GM18505 (cell line): ENCODE results near the gene IL12B.

ENCODE experiments used
- ATAC-seq: cut with Tn5 transposase; IDR thresholded peaks from one replicate; pipeline ENCODE4 v1.9.1; 2021; ENCODE audit not compliant: unreplicated experiment
- POLR2A ChIP-seq: IDR thresholded peaks from 4 replicates; pipeline ENCODE4 v1.6.1; 2011; ENCODE audit warnings: borderline replicate concordance; ENCODE audit not compliant: insufficient read depth, insufficient read length; ENCODE audit errors: extremely low read depth

IL12B gene

DNA sequence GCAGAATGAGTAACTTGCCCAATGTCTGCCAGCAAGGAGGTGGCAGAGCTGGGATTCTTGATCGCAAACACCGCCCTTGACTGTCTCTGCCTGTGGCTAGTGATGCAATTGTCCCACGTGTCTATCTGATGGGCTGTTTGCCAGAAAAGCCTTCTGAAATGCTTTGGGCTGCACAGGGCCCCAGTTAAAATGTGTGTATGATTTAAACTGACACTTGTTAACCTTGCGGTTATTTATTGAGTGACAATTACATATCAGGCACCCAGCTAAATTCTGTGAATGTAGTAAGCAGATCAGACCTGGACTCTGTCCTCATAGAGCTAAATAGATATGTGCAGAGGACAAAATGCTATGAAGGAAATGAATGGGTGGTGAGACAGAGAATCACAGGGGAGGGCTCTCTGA lies 11.6 kb upstream of the IL12B start:
- ATAC-seq, result no peak
- TF ChIP-seq POLR2A, result no peak

- no peak for TF ChIP-seq POLR2A
- ATAC-seq, result no peak
Measured at GRCh38 chr5:159341145-159341544, 10.9 kb upstream of the IL12B start.

- ATAC-seq, result no peak
- no peak for TF ChIP-seq POLR2A
Measured at GRCh38 chr5:159340511-159340910, 10.2 kb upstream of the IL12B start.

DNA sequence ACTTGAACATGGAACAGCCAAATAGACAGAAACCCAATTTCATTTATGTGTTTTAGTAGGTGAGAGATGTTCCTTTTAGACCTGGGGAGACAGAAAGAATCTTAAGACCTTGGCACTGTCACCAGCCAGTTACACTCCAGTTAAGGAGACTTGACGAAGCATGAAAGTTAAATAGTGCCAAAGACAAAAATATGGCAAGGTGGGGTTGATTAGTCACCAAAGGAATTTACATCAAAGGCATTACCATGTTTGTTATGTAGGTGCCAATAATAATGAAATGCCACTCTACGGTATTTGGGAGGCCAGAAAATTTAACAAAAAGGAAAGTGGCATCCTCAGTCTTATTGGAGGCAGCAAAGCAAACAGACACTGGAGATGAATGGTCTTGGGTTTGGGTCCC lies 9.2 kb upstream of the IL12B start:
- no peak for TF ChIP-seq POLR2A
- ATAC-seq, result no peak

GRCh38 chr5:159338118-159338517 lies 7.8 kb upstream of the IL12B start:
- ATAC-seq, result no peak
- no peak for TF ChIP-seq POLR2A

- ATAC-seq, result no peak
- TF ChIP-seq POLR2A, result no peak
Measured at GRCh38 chr5:159337016-159337955, 7.0 kb upstream of the IL12B start.

GRCh38 chr5:159336586-159336985 lies 6.3 kb upstream of the IL12B start:
- no peak for ATAC-seq
- TF ChIP-seq POLR2A, result no peak

DNA sequence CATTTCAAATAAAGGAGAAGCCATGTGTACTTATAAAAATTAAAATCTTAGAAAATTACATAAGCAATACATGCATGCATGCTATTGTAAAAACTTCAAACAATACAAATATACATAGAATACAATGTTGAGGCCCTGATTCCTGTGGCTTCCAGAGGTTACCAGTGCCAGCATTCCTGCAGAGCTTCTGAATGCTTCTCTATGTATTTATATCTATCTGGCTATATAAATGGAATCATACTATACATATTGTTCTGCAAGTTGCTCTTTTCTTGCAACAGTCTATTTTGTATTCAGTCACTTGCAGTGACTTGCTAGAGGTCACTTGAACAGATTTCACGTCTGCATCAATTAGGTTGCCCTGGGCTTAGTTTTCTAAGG lies 3.2 kb upstream of the IL12B start:
- TF ChIP-seq POLR2A, result no peak
- ATAC-seq, result no peak

DNA sequence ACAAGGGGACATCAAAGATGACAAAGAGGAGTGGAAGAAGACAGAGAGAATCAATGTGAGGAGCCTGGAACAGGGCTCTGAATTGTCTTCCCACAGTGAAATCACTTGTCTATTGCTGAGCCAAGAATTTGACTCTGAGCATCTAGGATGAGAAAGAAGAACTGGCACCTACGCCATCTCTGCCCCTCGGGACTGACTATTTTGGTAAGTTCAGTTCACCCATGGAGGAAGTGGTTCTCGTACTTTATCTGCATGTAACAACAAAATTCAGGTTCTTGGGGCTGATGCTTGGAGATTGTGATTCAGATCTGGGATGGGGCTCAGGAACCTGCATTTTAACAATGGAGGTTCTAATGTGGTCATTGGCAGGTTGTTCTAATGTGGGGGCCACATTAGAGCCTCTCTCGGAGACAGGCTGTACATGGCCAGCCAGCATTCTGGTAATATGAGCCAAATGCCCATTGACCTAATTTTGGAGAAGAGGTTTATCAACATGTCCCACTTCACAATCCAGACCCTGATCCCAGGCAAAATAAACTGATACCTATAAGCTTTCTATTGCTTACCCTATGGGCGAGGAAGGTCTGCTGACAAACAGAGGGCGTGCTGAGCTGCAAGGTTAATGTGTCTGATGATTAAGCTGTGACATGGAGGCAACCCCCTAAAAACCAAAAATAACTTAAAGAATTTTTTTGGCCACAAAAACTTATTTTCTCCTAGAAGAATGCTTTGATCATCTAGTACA lies 2.7 kb upstream of the IL12B start:
- ATAC-seq, result no peak
- TF ChIP-seq POLR2A, result no peak

DNA sequence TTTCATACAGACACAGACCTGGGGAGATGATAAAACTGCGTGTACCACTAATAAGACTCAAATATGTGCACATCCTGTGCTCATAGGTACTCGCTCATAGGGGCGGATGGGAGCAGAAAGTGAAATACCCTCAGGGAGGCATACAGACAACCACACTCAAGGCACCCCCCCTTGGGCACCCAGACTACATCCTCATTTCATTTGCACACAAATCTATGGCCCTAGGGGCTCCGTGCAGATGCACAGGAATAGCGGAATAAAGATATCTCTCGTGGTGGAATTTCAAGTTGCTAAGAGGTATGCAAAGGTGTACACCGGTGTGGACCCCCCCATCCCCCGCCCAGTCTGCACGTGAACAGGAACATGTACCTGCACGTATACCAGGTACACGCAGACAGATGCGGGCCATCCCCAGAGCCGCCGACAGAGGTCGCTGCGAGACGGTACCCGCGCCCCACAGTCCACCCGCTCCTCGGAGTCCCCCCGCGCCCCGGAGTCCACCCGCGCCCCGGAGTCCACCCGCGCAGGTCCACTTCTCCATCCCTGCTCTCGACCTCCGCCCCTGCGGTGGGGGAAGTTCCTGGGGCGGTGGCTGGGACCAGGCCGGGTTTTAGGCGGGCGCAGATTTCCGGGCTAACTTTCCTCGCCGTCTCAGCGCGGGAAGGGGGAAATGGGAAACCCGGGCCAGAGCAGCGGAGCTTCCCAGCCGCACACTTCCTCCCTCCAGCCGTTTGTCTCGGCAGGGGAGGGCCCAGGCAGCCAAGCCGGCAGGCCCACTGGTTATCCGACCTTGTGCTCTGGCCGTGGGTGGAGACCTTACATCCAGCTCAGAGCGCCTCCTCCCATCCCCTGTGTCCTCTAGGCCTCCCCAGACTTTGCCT lies 1.0 kb upstream of the IL12B start:
- TF ChIP-seq POLR2A, result no peak
- no peak for ATAC-seq

DNA sequence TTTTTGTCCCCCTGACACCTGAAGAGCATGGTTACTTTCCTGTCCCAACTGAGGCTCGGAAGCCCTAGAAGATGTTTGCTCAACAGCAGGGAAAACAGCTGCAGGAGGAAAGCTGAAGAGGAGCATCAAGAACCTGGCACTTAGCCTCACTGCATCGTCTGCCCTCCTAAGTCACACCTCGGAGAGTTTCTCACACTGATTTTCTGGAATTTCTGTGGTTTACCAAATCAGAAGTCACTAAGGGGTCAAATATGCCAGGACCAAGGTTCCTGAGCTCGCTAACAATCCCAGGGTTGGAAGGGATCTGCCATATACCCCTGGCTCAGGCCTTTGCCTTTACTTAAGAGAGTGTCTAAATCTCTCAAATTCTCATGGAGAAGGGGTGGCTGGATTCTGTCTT lies 5.3 kb downstream of the IL12B start:
- ATAC-seq, result no peak
- no peak for TF ChIP-seq POLR2A

DNA sequence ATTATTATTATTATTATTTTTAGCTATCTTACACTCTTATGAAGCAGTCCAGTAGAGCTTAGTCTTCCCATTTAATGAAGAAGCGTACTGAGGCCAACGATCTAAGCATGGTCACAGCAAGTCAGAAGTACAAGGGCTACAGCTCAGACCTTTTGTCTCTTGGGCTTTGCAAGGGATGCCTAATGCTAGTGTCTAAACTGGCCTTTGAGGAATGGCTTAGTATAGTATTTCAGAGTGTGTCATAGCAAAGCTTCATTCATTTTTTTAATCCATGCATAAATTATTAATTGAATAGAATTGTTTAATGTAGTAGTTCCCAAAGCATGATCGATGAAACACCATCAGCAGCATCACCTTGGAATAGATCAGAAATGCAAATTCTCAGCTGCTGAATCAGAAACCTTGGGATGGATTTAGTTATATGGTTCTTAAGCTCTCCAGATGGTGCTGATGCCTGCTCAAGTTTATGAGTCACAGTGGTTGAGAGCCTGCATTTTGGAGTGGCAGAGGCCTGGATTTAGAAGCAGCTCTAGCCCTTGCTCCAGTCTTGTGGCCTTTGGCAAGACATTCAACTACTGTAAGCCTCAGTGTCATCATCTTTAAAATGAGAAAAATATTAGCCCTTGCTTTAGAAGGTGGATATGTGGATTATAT lies 6.1 kb downstream of the IL12B start:
- ATAC-seq, result no peak
- TF ChIP-seq POLR2A, result no peak

GRCh38 chr5:159322180-159322579 lies 8.1 kb downstream of the IL12B start:
- TF ChIP-seq POLR2A, result no peak

More at GRCh38 chr5:159322180-159322579, 8.1 kb downstream of the IL12B start:
- ATAC-seq, result no peak
